Prostate gland (tissue), 2 donors: ENCODE results near the gene RGS14.

Source experiments
- POLR2A ChIP-seq: fragments of 450-650 bp; IDR thresholded peaks from one replicate; pipeline ENCODE4 v1.6.1; 2016; ENCODE audit warnings: antibody characterized with exemption, mild to moderate bottlenecking
- POLR2AphosphoS5 ChIP-seq: sonication (generic); formaldehyde crosslinking; IDR thresholded peaks from one replicate; pipeline ENCODE4 v1.6.1; 2017; ENCODE audit warnings: antibody characterized with exemption
- TF ChIP-seq, protein P1 (sequence below), 4 experiments: fragments of 200-600 bp in 2 of 4; fragments of 450-650 bp in 2 of 4; sonication (generic) in 2 of 4; IDR thresholded peaks; 1 replicate in 3 of 4; 2 replicates in 1 of 4; pipeline ENCODE4 v1.5.1; 2016 to 2019; ENCODE audit warnings: antibody characterized with exemption in 4 of 4, mild to moderate bottlenecking in 2 of 4, moderate library complexity in 2 of 4

DNA sequence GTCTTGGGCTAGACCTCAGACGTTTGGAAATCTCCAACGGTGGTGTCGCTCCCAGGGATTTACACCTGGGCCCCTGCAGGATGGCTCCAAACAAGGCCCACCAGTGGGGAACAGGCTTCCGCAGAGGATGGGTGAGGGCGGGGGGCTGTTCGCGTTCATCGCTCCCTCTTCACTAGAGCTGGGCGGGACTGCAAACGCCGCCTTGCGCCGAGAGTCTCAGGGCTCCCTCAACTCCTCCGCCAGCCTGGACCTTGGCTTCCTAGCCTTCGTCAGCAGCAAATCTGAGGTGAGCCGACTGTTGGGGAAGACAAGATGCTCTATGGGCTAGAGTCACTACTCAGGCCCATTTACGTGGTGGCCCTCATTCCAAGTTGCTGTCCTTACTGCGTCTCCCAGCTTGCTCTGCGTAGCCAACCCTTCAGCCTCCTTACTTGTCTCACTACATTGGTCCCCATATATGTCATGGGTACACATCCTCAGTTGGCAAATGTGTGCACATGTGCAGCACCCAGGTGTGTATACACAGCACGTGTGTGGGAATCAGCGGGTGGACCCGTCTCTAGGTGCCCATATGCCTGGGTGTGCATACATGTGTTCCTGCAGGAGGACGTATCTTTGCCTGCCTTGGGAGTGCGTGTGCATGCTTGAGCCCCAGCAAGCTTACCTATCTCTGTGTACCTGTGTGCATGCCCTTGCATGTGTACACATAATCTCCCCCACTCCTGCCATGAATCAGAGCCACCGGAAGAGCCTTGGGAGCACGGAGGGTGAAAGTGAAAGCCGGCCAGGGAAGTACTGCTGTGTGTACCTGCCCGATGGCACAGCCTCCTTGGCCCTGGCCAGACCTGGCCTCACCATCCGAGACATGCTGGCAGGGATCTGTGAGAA lies 10.5 kb downstream of the RGS14 start:
- TF ChIP-seq, protein P1, sequence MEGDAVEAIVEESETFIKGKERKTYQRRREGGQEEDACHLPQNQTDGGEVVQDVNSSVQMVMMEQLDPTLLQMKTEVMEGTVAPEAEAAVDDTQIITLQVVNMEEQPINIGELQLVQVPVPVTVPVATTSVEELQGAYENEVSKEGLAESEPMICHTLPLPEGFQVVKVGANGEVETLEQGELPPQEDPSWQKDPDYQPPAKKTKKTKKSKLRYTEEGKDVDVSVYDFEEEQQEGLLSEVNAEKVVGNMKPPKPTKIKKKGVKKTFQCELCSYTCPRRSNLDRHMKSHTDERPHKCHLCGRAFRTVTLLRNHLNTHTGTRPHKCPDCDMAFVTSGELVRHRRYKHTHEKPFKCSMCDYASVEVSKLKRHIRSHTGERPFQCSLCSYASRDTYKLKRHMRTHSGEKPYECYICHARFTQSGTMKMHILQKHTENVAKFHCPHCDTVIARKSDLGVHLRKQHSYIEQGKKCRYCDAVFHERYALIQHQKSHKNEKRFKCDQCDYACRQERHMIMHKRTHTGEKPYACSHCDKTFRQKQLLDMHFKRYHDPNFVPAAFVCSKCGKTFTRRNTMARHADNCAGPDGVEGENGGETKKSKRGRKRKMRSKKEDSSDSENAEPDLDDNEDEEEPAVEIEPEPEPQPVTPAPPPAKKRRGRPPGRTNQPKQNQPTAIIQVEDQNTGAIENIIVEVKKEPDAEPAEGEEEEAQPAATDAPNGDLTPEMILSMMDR (IDR thresholded peaks at IDR 0.05): no peak
- TF ChIP-seq POLR2AphosphoS5: no peak
- TF ChIP-seq POLR2A: no peak
